NCI-H510A (cell line): Measurements from ENCODE around the gene PCBP3.

Experiments
- DNase-seq: peaks from one replicate; lab custom pipeline; 2025; lab: John Stamatoyannopoulos, UW

Gene PCBP3

DNA sequence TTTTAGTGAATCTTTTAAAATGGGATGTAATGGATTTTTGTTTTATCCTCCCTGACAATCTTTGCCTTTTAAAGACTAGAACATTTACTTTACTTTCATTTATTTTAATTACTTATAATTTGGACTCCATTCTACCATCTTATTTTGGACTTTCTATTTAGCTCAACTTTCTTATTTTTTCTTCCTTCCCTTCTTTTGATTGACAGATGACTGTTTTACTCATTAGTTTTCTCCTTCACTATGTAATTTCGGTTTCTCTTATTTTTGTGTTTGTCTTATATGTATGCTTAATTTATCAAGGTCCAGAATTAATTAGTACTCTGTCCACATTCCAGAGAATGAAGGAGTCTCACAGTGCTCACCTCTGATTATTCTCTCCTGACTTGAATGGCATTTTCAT, 109.9 kb downstream of the PCBP3 start:
- no peak for DNase-seq

DNA sequence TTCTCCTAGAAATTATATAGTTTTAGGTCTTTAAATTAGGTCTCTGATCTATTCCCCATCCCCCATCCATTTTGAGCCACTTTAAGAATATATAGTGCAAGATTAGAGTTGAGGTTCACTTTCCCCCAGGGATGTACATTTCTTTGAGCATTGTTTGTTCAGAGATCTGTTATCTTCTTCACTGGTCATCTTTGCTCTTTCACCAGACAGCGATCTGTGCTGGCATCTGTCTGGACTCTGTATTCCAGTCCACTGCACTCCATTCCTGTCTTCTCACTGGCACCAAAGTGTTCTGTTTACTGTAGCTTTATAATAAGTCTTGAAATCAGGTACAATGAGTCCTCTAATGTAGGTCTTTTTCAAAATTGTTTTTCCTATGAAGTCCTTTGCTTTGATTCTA, 112.5 kb downstream of the PCBP3 start:
- DNase-seq, result no peak

DNA sequence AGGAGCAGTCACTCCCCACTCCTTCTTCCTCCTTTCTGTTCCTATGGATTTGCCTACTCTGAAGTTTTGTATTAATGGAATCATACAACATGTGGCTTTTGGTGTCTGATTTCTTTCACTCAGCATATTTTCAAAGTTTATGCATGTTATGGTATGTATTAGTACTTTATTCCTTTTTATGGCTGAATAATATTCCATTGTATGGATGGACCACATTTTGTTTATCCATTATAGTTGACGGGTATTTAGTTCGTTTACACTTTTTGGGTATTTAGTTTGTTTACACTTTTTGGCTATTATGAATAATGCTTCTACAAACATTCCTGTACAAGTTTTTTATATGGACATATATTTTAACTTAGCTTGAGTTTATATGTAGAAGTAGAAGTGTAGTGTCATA, 113.1 kb downstream of the PCBP3 start:
- no peak for DNase-seq

DNA sequence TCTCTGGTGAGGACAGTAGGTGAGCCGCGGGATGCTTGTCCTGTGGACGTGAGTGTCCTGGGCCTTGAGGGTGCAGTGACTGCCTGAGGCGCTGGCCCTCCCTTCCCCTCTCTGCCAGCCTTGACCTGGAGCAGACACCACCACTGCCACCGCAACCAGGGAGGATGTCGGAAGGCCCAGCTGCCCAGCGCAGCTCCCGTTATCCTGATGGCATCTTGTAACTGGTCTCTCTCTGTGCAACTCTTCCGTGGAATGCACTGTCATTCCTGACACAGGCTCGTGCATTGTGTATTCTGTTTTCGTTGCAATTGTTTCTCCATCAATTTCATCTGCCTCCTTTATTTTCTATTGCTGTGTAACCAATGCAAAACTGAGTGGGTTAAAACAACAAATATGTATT, 118.2 kb downstream of the PCBP3 start:
- DNase-seq, result no peak

DNA sequence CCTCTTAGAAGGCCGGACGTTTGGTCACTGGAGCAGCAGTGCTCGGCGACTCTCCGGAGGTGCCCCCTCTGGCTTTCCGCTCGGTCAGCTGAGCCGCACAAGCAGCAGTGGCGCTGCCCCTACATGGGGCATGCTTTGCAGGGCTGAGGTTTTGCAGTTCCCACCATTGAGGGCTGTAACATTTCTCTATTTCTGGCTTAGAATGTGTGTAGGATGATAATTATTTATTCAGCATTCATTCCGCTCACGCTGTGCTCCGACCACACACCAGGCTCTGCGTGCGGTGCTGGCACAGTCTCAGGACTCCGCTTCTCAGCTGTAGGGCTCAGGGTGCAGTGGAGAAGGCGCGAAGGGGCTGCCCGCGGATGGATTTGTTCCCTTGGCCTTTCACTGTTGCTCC, 119.5 kb downstream of the PCBP3 start:
- DNase-seq, result no peak

DNA sequence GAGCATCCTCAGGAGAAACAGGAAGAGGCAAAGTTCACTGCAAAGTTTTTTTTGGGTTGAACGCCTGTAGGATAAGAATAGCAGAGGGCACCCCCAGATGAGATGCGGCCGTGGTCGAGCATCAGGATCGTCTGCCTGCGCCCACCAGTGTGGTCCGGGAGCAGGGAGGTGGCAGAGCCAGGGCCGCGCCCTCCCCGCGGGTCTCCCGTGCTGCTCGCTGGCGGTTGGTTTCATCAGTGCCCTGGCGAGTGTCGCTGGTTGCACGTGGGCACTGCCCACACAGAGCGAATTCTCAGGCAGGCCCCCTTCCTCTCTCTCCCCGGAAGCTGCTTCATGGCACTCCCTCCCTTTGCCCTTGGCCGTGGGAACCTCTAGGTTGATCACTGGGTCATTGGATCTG, 120.0 kb downstream of the PCBP3 start:
- no peak for DNase-seq

DNA sequence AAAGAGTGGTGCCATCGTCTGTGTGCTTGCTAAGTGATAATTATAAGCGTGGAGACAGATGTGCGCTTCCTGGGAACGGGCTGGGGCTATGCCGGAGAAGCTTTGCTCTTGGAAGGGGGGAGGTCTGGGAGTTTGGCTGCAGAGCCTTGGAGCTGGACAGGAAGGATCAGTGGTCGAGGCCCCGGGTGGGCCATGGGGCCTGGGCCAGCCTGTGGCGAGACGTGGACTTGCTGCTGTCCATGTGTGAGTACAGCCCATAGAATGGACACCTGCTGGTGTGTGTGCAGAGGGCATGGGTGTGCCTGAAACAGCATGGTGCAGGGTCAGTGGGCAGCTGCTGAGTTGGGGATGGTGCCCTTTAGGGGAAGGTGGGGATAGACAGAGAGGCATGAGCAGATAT, 121.3 kb downstream of the PCBP3 start:
- no peak for DNase-seq

DNA sequence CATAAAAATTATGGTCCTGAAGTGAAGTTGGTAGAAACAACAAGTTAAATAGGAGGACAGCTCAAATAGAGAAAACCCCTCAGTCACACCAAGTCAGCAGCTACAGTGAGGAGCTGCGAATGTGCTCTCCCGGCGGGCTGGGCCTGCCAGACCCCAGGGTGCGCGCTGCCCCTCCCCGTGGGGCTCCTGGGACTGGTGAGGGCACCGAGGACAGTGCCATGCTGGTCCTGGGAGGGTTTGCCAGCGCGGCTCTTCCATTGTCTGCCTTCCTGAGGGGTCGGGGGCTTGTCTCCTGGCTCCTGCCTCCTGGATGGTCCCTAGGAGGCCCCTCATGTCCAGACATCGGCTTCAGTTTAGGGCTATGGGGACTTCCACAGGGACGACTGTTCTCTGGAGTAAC, 121.8 kb downstream of the PCBP3 start:
- DNase-seq, result no peak

DNA sequence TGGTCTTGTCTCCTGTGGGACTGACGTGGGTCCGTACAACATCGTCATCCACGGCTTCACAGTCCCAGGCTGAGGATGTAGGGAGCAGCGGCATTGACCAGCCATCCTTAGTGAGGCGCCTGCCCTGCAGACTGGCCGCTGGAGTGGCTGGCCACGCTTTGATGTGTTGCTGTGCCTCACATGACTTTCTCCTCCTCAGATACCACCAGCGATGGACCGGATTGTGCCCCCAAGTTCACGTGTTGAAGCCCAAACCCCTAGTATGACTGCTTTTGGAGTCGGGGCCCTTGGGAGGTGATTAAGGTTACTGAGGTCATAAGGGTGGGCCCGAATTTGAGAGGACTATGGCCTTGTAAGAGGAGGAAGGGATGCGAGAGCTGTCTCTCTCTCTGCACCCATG, 122.5 kb downstream of the PCBP3 start:
- DNase-seq, result no peak

DNA sequence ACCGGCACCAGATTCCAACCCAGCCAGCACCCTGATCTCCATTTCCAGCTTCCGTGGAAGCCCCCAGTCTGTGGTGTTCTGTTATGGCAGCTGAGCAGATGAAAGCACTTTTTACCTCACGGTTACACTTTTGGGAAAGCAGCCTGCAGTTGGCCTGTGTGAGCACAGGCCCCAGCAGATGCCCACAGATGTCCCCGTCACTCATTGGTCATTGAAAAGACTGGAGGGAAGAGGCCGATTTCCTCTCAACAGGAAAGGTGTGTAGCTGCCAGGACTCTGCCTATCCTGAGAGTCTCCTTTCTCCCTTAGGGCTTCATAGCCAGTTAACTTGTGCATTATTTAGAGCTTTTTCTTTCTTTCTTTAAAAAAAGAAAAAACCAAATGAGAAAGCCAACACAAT, 123.0 kb downstream of the PCBP3 start:
- DNase-seq, result no peak

DNA sequence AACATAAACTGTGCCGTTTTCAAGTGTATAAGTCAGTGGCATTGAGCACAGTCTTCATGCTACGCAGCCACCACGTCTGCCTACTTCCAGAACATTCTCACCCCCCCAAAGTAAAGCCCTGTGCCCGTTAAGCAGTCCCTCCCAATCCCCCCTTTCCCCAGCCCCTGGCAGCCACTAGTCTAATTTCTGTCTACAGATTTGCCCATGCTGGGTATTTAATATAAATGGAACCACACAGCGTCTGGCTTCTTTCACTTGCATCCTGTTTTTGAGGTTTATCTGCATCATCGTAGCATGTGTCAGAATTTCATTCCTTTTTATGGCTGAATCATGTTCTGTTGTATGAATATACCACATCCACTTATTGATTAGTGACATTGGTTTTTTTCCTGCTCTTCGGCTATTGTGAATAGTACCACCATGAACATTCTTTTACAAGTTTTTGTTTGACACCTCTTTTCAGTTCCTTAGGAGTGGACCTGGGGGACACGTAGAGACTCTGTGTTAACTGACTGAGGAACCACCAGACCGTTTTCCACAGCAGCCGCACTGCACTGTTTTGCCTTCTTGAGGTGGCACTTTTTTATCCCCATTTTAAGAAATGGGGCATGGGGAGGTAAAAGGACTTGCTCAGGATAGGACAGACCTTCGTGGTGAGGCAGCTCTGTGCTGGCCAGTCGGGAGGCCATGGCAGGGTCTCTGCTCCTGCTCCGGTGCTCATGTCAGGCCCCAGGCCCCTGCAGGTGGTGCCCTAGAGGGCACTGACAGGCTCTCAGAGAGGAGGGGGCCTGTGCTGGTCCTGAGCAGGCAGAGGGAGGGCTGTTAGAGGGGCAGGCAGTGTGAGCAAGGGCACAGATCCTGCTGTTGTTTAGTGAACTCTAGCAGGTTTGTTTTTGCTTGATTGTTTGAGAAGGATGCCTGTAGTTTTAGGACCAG, 123.8 kb downstream of the PCBP3 start:
- no peak for DNase-seq

DNA sequence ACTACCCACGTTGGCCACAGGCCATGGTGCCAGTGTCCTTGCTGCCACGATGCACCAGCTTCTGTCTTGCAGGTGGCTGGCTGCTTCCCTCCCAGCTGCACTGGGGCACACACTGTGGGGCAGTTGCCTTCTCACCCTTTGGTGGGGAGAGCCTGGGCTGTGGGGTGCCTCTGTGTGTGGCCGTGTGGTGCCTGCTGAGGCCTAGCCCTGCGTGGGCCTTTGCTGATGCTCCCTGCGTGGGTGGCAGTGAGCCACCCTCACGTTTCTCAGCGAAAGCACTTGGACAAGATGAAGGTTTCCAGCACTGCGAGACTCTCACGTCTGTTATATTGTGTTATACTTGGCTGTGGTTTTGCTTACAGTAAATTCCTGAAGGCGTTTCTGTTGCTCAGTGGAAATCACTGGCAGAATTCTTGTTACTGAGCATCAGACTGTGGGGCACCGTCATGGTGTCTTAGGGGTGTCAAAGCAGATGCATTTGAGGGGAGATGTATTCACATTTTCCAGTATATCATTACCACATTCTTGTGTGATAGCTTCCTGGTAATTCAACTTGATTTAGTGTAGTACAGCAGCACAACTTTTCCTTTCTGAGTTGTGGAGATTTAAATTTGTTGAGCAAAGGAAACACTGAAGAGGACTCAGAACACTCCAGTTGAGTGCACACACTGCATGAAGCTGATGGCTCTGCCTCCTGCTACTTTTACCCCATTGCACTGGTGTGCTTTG, 124.7 kb downstream of the PCBP3 start:
- no peak for DNase-seq

DNA sequence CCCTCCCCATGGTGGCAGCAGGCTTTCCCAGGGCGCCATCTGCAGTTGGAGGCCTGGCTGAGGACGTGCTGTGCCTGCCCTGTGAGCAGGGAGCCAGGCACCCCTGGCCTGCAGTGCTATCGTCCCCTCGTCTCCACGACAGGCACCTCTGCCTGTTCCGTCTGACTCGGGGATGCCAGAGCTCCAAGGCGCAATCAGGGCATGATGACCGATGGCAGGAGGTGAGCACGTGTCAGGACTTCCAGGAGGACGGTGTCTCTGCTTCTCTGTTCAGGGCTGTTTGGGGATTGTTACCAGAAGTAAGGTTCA, 125.2 kb downstream of the PCBP3 start:
- DNase-seq, result no peak

DNA sequence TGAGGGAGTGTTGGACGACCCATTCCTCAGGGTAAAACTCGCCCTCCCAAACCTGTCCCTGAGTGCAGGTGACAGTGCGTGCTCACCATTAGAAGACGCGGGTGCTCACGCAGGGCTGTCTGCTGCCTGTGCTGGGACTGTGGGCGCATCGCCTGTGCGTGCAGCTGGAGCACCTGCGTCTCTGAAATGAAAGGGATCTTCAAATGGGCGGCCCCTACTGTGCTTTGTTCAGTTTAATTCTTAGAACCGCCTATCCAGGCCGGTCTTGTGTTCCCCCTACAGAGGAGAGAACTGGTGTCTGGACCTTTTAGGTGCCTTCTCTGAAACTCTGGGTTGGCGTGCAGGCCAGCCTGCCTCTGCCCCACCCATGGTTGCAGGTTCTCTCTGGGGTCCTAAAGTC, 125.8 kb downstream of the PCBP3 start:
- DNase-seq, result no peak

DNA sequence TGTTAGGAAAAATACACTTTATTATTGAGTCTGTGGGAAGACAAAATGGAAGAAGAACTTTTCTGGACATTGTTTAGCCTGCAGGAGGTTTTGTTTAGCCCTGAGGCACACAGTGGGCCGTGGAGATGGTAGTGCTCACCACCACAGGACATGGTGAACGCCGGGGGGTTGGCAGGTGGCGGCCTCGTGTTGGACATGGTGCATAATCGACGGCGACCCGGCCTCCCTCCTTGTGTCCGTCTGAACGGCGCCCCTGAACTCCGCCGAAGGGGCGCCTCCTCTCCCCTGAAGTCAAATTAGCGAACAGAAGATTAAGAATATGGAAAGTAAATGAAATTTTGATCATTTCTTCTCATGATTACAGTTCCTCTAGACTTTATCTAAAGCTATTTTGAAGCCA, 126.4 kb downstream of the PCBP3 start:
- no peak for DNase-seq

DNA sequence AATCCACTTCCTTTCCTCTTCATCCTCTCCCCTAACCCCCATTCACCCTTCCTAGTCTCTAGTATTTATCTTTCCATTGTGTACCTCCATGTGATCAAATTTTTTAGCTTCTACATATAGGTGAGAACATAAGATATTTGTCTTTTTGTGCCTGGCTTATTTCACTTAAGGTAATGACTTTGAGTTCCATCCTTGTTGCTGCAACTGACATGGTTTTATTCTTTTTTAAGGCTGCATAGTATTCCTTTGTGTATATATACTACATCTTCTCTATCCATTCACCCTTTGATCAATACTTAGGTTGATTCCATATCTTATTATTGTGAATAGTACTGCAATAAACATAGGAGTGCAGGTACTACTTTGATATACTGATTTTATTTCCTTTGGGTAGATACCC, 128.7 kb downstream of the PCBP3 start:
- no peak for DNase-seq

DNA sequence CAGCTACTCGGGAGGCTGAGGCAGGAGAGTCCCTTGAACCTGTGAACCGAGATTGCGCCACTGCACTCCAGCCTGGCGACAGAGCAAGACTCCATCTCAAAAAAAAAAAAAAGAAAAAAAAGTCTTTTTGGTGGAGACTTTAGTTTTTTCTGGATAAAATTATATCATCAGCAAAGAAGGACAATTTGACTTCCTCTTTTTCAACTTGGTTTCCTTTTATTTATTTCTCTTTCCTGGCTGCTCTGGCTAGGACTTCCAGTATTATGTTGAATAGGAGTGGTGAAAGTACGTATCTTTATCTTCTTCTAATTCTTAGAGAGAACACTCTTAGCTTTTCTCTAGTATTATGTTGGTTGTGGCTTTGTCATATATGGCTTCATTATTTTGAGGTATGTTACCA, 130.8 kb downstream of the PCBP3 start:
- no peak for DNase-seq

DNA sequence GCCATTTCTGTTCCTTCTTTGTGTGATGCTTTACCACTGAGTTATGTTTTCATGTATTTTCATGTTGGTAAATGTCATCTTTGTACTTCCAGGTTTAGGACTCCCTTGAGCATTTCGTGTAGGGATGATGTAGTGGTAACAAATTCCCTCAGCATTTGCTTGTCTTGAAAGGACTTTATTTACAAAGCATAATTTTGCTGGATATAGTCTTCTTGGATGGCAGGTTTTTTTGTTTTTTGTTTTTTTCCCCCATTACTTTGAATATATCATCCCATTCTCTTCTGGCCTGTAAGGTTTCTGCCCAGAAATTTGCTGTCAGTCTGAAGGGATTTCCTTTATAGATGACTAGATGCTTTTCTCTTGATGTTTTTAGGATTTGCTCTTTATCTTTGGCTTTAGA, 133.4 kb downstream of the PCBP3 start:
- no peak for DNase-seq

DNA sequence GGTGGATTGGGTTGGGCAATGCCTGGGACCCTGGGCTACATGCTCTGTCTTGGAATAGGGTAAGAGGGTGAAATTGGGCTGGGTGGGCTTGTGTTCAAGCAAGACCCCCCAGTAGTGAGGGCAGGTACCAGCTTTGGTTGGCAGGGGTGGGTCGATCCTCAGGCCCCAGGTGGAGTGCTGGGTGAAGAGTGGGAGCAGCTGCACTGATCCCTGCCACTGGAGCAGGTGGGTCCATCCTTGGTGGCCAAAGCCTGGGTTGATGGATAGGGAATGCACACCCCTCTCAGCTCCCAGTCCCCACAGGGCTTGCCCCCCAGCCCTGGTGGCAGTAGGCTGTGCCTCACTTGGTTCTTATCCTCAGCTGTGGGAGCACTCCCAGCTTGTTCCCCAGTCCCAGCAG, 135.2 kb downstream of the PCBP3 start:
- no peak for DNase-seq

DNA sequence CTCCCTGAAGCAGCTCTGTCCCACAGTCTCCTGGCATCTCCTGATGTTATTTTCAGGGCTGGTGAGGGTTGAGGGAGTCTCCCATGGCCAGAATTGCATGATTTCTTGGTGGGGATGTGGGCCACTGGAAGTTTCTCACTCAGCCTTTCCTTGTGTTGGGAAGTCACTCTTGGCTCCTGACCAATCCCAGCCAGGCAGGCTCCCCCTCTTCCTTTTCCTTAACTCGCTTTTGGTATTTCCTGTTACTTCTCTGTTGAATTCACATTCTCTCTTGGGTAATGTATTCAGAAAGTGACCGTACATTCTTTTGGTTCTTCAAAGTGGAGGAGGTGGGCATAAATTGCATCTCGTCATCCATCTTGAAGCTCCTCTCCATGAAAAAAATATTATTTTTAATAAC, 135.7 kb downstream of the PCBP3 start:
- DNase-seq, result no peak

DNA sequence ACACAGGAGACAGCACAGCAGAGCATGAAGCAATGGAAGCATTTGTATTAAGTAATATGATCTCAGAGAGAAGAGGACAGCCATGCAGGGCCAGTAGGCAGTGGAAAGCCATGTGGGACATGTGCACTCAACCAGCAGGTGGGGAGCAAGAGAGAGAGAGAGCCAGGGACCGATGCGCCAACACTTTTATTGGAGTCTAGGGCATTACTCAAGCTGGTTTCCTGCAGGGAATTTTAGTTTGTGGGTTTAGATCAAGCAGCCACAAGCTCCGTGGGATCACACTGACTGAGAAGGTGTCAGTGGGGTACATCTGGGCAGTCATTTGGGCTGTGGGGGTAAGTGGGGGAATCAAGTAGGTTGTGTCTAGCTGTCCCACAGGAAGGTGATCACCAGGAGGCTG, 137.1 kb downstream of the PCBP3 start:
- DNase-seq, result no peak

DNA sequence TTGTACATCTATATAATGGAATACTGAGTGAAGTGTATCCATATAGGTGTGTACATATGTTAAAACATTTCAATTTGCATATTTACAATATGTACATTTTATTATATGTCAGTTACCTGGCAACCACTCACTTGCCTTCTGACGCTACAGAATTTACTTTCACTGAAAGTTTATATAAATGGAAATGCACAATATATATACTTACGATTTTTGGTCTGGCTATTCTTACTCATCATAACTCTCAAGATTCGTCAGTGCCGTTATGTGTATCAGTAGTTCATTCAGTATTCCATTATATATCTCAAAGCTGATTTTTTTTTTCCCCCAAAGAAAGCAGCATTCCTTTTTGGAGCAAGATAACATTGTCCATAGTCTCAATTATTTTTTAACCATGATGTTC, 138.2 kb downstream of the PCBP3 start:
- DNase-seq, result no peak

DNA sequence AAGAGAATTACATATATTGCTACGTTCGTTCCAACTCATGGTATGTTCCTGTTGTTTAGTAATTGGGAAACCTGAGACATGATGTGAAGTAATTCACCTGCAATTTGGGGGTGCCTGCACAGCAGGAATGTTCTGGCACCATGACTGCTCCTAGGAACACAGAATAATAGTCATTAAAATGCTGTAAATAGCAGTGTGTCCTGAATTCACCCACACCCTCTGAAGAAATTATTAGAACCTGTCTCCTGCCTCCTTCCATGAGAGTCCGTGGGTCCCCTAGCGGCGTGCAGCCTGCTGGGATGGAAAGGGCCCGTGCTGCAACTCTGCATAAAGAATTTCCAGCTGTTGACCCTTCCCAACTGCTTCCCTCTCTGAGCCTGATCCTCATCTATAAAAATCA, 143.1 kb downstream of the PCBP3 start:
- no peak for DNase-seq

DNA sequence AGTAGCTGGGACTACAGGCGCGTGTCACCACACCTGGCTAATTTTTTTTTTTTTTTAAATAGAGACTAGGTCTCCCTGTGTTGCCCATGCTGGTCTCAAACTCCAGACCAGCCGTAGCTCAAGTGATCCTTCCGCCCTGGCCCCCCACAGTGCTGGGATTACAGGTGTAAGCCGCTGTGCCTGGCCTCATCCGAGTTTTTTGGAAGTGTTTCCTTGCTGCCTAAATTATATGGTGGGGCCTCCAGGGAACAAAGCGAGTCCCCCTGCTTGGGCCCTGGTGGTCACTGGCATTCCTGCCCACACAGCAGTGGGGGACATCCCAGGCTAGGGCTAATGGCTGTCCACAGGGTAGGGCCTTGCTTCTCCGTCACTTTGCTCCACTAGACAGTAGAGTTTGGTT, 143.8 kb downstream of the PCBP3 start:
- DNase-seq, result no peak
